Stimulated activated CD4-positive, alpha-beta T cell treated with anti-CD3 and anti-CD28 coated beads, Interleukin-12 subunit alpha, Interleukin-12 subunit beta, amount 100 ng/mL, for 4 hours (primary cell): Measurements from ENCODE around the gene DNM1.
A peak's percentile ranks its signal among the peaks of the same experiment; 100 is the strongest.

Experiments
- DNase-seq: peaks from one replicate; pipeline ENCODE4 v3.0.0-alpha.2; 2020

Gene DNM1

DNA sequence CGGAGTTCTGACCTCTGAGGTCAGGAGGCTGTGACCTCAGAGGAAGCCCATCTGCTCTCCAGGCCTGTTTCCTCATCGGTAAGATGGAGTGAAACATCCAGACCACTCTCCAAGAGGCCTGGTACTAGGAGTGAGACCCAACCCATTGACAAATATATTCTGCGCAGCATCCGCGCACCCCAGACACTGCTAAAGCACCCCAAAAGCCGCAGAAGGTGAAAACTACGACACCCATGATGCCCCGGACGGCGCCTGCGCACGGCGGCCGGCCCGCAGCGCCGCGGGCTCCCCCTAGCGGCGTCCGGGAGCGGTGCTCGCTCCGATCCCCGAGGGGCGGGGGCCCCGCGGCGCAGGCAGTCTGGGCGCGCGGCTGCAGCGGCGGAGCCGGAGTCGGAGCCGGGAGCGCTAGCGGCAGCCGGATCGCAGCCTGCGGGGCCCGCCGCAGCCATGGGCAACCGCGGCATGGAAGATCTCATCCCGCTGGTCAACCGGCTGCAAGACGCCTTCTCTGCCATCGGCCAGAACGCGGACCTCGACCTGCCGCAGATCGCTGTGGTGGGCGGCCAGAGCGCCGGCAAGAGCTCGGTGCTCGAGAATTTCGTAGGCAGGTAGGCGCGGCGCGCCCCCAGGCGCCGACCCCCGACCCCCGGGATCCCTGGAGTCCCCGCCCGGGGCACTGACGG lies at the start of gene DNM1:
Gene DNM1, plus strand, starts transcription at position 356 of the 683 bp plus-strand sequence. Its CDS starts 92 bp downstream, at position 448.
- peak; percentile 63 for DNase-seq

DNA sequence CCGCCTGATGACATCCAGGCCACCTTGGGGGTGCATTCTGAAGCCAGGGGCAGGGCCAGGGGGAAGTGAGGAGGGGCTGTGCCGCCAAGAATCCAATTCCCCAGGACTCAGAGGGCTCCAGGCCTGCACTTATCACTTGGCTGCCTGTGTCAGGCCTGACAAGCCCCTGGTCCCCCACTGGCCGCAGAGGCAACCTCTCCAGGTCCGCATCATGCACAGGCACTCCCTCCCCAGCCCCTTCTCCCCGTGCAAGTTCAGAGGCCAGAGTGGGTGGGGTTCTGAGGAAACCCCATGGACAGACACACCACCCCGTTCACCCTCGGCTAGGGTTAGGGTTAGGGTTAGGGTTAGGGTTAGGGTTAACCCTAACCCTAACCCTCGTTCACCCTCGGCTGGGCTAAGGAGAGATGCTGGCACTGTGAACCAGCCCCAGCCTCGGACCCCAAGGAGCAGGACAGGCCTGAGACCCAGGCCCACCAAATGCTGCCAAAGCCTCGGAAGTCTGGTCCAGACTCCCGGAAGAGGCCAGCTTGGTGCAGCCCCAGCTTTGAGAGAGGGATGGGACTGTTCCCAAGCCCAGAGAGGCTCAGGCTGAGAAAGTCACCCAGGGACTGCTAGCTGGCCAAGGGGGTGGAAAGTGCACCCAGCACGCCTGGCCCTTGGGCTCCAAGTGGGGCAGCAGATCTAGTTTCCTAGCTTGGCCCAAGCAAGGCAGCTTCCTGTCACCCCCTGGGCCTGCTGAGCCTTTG lies 49.1 kb upstream of the DNM1 start:
- no peak for DNase-seq

DNA sequence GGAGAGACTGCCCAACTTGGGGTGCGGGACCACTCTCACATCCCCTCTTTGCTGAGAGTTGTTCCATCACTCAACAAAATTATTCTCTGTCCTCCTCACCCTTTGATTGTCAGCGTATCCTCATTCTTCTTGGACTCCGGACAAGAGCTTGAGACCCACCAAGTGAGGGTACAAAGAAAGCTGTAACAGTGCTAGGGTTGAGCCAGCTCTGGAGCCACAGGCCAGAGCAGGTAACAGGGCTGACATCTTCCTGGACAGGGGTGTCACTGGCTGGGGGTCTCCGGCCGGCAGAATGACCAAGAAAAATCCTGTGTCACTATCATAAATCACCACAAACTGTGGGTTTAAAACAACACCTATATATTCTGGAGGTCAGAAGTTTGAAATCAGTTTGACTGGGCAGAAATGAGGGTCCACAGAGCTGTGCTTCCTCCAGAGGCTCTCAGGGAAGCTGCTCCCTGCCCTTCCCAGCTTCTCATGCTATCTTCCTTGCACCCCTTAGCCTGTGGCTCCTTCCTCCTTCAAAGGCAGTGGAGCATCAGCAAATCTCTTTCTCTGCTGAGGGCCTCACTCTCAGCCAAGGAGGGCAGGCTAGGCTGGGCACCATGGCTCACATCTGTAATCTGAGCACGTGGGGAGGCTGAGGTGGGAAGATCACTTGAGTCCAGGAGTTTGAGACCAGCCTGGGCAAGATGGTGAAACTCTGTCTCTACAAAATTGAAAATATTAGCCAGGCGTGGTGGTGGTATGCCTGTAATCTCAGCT lies 47.3 kb upstream of the DNM1 start:
- no peak for DNase-seq

- peak; percentile 16 for DNase-seq
Measured at GRCh38 chr9:128159522-128159783, 43.7 kb upstream of the DNM1 start.

GRCh38 chr9:128159784-128160602 lies 43.2 kb upstream of the DNM1 start, which contains the start of gene BBLN:
TSS of gene BBLN (plus strand) at chr9:128160265. CDS start at chr9:128160408, 143 bp downstream.
- peak; percentile 96 for DNase-seq

GRCh38 chr9:128160603-128160987 lies 42.6 kb upstream of the DNM1 start:
- DNase-seq, result peak; percentile 57

DNA sequence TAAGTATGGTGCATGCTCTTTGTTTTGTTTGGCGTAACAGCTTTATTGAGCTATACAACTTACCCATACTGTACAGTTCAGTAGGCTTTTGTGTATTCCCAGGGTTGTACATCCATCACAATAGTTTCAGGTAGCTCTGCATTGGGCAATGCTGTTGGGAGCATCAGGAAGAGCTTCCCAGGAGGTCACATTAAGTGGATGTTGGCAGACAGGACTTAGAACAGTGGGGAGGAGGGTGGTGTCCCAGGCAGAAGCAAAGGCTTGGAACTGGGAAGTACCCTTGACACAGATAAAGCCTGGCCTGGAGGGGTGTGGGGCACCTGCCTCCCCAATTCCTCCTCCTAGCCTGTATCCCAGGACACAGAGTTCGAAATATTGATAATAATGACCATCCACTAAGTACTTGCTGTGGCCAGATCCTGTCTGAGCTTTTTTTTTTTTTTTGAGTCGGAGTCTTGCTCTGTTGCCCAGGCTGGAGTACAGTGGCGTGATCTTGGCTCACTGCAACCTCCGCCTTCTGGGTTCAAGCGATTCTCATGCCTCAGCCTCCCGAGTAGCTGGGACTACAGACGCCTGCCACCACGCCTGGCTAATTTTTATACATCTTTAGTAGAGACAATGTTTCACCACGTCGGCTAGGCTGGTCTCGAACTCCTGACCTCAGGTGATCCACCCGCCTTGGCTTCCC lies 41.8 kb upstream of the DNM1 start:
- DNase-seq, result no peak

DNA sequence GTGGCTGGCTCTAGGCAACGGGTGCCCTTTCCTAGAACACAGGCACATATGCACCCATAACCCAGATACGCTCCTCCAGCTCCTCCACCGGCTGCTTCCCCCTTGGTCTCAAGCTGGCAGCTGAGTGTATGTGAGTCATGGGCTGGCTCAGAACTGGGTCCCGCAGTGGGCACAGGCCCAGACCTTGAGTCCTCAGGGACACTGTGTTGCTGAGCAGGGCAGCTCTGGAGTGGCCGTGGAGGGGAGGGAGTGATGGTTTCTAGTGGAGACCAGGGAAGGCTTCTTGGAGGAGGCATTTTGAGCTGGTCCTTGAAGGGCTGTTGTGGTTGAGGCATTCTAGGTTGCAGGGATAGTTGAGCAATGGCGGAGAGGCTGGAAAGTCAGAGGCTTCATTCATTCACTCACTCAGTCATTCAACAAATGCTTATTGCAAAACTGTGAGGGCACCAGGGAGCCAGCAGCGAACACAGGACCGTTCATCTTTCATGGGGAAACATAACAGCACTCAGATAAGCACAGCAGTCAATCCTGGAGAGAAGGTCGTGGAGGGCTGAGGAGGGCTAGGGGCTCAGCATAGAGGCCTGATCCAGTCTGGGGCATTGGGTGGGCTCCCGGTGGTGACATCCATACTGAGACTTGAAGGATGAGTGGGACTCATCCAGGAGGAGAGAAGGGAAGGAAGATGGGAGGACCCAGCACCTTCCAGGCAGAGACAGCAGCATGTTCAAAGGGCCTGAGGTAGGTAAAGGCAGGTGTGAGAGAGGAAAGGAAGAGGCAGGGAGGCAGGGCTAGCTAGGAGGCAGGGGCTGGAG lies 40.8 kb upstream of the DNM1 start:
- DNase-seq, result no peak

GRCh38 chr9:128163027-128163515 lies 40.1 kb upstream of the DNM1 start:
- DNase-seq, result no peak

GRCh38 chr9:128163523-128164306 lies 39.5 kb upstream of the DNM1 start:
- DNase-seq, result no peak

GRCh38 chr9:128164307-128164885 lies 38.8 kb upstream of the DNM1 start:
- DNase-seq, result no peak

- no peak for DNase-seq
Measured at GRCh38 chr9:128166169-128166568, 37.0 kb upstream of the DNM1 start.

- no peak for DNase-seq
Measured at GRCh38 chr9:128167209-128167608, 36.0 kb upstream of the DNM1 start.

DNA sequence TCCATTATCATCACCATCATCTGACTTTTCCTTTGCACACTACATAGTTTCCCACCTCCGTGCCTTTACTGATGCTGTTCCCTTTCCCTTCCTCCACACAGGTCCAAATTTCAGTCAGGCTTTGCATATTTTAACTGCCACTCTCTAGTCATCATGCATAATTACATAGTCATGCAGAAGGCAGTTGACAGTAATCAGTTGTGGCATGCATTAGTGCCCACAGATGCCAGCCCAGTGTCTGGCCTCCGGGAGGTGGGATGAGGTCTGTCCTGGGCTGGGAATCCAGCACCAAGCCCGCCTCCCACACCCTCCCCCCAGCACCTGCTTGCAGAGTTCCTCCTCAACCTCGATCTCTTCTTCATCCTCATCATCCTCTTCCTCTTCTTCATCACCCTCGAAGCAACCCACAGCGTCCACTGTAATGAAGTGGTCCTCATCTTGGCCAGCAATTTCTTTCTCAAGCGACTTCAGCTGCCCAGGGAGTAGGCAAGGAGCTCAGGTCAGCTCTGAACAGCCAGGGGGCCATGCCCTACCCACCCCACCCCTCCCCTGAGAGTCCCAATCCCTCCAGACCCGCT lies 34.4 kb upstream of the DNM1 start:
- no peak for DNase-seq

GRCh38 chr9:128169492-128169891 lies 33.7 kb upstream of the DNM1 start:
- DNase-seq, result no peak

GRCh38 chr9:128169925-128170324 lies 33.3 kb upstream of the DNM1 start:
- no peak for DNase-seq

GRCh38 chr9:128174062-128174461 lies 29.1 kb upstream of the DNM1 start:
- DNase-seq, result no peak

- no peak for DNase-seq
Measured at GRCh38 chr9:128175102-128175563, 28.0 kb upstream of the DNM1 start.

GRCh38 chr9:128175726-128176125 lies 27.5 kb upstream of the DNM1 start:
- no peak for DNase-seq
